Activated T-cell treated with anti-CD3 and anti-CD28 coated beads for 1 hour (primary cell): ENCODE results near the gene RARRES2.

Experiments used
- DNase-seq: peaks from one replicate; pipeline ENCODE4 v3.0.0-alpha.2; 2020; ENCODE audit warnings: low read depth

RARRES2 gene

DNA sequence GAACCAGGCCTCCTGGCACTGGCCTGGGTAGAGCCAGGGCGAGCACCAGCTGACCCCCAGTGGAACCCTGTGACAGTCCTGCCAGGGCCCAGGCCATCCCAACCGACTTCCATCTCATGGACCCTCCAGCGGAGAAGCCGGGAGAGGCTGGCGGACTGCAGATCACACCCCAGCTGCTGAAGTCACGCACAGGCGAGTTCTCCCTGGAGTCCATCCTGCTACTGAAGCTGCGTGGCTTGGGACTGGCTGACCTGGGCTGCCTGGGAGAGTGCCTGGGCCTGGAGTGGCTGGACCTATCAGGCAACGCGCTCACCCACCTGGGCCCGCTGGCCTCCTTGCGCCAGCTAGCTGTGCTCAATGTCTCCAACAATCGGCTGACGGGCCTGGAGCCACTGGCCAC, 4.7 kb downstream of the RARRES2 start:
- no peak for DNase-seq

DNA sequence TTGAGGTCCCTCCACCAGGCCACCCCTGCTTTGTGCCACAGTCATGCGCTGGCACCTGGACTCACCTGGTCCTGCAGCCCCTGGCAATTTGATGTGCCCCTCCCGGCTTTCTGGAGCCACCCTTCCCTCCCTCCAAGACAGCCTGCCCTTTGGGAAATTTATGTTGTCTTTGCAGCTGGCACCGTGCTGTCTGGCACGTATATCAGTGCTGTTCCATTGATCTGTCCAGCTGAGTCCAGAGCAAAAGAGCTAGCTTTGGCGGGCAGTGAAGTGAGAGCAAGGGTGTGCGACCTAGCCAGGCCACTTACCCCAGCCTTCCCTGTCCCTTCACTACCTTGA, 5.7 kb downstream of the RARRES2 start:
- no peak for DNase-seq

DNA sequence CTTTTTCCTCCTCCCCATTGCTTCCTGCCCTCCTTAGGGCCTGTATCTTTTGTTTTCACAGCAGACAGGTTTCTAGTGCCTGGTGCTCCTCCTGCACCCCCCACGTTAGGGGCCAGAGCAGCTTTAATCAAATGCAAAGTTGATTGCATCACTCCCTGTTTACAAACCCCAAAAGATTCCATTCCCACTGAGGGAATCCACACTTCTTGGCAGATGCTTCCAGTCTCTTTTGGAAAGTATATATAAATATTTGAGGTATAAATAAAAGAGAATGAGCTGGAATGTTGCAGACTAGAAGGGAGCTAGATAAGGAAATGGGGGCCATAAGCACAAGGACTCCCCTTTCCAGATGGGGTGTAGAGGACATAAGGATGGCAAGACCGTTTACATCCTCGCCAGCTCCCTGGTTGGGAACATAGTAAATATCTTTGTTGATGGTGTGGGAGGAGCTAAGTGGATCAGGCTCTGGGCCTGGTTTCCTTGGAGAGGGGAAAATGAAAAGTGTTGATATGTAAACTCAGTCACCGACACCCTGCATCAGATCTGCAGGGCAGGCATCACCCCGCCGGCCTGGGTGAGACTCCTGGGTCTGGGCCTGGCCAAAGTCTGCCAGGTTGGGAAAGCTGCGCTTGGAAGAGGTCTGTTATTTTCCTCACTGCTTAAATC, 6.2 kb downstream of the RARRES2 start:
- no peak for DNase-seq

DNA sequence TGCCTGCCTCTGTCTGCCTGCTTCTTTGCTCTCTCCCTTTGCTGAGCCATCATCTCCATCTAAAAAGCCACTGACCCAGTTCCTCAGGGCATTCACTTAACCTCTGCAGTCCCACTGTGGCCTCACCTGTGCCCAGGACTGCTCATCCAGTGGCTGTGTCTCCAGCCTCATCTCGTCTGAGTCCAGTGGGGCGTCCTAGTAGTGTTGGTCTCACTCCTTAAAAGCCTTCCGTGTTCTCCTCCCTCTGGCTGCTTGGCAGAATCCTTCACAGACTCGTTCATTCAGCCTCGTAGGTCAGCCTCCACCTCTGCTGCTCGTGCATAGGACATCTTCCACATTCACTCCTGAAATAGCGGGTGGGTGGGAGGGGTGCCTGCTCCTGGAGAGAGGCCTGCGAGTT, 7.3 kb downstream of the RARRES2 start:
- DNase-seq, result no peak

GRCh38 chr7:150333659-150334058, 7.8 kb downstream of the RARRES2 start:
- no peak for DNase-seq

- DNase-seq, result no peak
Measured at GRCh38 chr7:150332852-150333635, 8.4 kb downstream of the RARRES2 start.

DNA sequence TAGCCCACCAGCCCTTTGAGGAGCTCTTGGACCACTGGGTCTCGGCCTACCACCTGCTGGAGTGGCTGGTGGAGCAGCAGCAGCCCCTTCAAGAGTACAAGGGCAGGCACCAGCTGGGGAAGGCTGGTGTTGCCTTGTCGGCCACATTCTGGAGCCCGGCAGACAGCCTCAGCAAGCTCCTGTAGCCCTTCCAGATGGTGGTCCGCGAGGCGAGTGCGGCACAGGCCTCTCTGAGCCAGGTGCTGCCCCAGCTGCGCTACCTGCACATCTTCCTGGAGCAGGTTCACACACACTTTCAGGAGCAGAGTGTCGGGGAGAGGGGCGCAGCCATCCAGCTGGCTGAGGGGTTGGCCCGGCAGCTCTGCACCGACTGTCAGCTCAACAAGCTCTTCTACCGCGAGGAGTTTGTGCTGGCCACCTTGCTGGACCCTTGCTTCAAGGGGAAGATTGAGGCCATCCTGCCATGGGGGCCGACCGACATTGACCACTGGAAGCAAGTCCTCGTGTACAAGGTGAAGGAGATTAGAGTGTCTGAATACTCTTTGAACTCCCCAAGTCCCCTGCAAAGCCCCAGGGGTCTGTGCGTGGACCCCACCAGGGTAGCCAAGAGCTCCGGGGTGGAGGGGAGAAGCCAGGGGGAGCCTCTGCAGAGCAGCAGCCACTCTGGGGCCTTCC, 11.1 kb downstream of the RARRES2 start:
- DNase-seq, result no peak

- no peak for DNase-seq
Measured at GRCh38 chr7:150329331-150330120, 11.9 kb downstream of the RARRES2 start.

- no peak for DNase-seq
Measured at GRCh38 chr7:150327308-150327707, 14.1 kb downstream of the RARRES2 start.

DNA sequence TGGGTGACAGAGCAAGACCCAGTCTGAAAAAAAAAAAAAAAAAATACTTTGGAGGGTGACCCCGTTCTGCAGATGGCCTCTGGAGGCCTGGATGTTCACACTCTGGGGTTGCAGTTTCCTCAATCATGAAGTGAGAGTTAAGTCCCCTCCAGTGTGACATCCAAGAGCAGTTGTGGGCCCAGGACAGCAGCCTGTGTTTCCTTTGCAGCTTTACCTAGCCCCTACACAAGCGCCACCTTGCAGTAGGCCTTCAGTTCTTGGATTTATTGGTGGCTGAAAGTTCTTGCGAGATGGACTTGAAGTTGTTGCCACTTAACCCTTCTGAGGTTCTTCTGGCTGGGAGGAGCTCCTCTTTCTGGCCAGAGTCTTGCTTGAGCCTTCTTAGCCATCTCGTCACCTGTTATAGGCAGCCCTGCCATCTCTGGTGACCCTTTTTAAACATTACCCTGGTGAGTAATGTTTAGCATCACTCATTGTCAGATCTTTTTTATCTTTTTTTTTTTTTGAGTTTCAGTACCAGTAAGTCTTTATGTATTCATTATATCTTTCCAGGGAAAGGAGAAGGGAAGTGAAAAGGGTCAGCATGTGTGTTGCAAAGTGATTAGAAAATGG, 14.7 kb downstream of the RARRES2 start:
- no peak for DNase-seq

DNA sequence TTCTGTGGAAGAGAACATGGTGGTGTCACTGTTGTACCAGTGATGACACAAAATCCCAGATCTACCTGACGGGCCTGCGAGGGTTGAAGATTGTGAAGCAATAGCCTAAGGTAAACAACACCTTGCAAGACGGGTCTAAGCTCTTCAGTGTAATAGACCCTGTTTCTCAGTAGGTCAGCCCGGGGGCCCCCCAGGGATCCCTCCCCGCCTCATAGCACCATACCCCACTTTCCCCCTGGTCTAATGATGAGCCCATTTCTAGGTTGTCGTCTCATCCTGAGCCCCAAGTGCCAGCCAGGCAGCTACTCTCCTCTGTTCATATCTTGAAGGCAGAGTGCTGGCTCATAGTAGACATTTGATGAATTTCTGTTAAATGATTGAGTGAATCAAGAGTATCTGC, 15.5 kb downstream of the RARRES2 start:
- no peak for DNase-seq

DNA sequence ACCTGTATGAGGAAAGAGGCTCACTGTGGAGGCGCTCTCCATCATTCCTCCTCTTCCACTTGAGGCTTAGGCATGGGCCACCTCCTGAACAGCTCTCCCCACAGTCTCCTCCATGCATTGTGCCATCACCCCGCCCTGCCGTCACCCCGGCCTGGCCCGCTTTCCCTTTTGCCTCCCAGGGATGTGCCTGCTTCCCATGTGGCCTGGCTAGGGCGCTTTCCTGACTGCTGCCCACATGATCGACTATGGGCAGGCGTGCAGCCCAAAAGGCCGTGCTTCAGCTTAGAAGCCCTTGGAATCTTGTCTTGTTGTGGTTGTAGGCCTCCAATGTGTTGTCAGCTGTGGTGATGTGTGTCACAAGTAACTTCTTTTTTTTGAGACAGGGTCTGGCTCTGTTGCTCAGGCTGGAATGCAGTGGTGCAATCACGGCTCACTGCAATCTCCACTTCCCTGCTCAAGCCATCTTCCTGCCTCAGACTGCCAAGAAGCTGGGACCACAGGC, 16.3 kb downstream of the RARRES2 start:
- no peak for DNase-seq

DNA sequence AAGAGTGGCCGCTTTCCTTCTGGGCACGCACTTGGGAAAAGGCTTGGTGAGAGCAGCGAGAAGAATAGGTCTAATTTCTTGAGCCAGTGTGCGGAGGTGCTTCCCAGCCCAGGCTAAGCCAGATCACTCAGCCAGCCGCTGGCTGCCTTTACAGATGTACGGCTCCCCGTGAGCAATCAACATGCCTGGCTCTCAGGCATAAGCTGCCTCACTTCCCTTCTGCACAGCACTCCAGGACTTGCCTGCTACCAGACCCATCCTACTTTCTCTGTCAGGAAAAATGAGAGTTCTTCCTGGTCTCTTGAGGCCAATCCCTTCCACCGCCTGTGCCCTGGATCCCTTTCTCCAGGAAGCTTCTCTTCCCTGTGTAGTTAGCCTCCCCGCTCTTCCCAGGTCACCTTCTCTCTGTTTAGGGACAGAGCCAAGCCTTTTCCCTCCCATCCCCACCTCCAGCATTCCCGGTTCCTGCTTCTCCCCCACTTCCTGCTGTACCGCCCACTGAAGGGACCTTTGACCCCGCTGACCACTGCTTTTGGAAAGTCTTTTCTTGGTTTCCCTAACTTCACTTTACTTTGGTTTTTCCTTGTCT, 17.0 kb downstream of the RARRES2 start:
- DNase-seq, result no peak

GRCh38 chr7:150323682-150324372, 17.6 kb downstream of the RARRES2 start:
- no peak for DNase-seq

- DNase-seq, result peak; percentile 49
Measured at GRCh38 chr7:150322833-150323681, 18.4 kb downstream of the RARRES2 start, which contains the start of the genes ACTR3C and LRRC61. Gene ACTR3C (minus strand): TSS chr7:150323545. CDS start chr7:150295296, 28,249 bp downstream. Gene LRRC61 (plus strand): TSS chr7:150323355. CDS start chr7:150336862, 13,507 bp downstream.

DNA sequence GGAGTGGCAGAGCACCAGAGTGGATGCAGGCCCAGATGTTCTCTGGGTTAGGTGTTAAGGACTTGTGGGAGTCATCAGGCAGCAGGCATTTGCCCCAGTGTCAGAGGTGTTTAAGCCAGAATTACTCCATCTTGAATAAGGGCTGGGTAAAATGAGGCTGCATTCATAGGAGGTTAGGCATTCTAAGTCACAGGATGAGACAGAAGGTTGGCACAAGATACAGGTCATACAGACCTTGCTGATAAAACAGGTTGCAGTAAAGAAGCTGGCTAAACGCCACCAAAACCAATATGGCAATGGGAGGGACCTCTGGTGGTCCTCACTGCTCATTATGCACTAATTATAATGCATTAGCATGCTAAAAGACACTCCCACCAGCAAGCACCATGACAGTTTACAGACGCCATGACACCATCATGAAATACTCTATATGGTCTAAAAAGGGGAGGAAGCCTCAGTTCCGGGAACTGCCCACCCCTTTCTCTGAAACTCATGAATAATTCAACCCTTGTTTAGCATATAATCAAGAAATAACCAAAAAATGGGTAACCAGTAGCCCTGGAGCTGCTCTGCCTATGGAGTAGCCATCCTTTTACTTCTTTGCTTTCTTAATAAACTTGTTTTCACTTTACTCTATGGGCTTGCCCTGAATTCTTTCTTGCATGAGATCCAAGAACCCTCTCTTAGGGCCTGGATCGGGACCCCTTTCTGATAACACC, 19.2 kb downstream of the RARRES2 start:
- DNase-seq, result no peak

- DNase-seq, result no peak
Measured at GRCh38 chr7:150321788-150322113, 19.7 kb downstream of the RARRES2 start.

DNA sequence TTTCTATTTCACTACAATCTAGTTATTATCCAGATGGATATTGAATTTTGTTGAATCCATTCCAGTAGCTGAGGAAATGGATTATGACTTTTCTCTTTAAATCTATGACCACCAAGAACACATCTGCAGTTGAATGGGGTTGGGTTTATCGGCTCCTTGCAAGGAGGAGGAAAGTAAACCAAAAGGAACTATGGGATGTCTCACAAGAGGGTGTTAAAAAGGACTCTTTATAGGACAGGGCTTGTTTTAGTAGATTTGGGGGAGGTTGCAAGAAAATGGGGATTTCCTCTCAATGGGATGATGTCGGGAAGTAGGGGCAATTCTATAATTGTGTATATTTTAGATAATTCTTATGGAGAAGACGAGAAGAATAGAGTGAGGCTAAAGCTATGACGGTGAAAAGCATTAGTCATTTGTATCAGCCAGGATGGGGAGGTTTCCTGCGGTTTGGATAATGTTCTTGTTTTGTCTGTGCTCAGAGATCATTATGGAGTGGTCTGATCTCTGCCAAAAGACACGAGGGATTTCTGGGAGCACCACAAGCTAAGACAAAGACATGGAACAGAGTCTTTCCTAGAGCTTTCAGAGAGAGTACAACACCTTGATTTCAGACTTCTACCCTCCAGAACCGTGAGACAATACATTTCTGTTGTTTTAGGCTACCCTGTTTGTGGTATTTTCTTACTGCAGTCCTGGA, 23.5 kb downstream of the RARRES2 start:
- DNase-seq, result no peak
